Activated CD8-positive, alpha-beta memory T cell treated with anti-CD3 and anti-CD28 coated beads for 4 hours (primary cell): ENCODE measurements around the gene NGDN.

Source experiments
- DNase-seq, 2 donors: peaks; one replicate each; pipeline ENCODE4 v3.0.0-alpha.2; 2020; ENCODE audit warnings: low read depth in 2 of 2

The NGDN gene

DNA sequence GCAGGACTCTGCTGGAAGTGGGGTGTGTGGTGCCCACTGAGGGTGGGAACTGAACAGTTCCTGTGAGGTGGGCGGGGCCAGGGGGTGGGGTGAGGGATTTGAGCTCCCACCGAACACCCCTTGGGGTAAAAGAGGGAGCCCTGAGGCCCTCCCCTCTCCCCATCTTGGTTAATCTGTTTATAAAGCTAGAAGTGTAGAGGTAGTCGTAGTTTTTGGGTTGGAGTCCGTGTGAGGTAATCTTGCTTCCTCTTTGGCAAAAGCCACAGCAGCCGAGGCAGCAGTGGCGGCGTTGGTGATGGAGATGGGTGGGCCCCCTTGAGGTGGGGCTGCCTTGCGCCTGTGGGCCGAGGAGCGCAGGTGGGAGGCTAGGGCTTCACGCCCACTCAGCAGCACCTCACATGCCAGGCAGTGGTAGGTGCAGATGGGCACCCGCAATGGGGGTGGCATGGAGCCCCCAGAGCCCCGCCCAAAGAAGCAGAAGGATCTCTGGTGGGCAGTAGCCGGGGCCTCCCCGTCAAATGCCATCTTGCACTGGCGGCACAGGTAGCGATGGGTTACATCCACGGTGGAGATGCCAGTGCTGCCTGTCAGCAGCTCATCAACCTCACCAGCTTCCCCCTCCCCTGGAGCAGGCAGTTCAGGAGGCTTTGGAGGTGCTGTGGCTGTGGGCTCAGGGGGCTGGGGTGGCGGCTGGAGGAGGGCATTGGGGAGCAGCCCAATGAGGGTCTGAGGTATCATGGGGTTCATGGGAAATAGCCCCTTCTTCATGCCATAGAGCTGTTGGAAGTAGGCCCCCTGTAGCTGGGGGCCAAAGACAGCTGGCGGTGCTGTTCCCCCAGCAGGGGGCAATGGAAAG, 52.5 kb downstream of the NGDN start:
- no peak for DNase-seq

DNA sequence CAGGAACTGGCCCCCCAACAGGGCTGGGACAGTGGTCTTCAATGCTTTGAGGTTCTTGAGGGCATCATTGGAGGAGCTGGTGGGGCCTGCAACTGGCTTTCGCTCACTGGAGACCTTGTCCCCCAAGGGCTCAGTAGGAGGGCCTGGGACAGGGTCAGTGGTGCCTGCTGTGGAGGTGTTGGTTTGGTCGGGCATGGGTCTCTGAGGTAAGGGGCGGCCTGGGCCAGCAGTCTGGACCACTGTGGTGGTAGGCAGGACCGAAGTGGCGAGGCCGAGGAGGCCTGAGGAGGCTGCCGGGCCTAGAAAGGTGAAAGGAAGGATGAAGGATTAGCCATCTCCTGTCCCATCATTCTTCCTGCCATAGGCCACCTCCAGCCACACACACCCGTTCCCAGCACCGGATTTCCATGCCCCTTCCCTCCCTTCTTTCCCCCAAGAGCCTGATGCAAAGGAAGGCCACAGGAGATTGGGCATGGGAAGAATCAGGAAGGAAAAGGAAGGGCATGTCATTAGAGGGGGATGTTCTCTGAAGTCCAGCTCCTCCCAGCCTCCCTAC, 53.2 kb downstream of the NGDN start:
- DNase-seq, result no peak

DNA sequence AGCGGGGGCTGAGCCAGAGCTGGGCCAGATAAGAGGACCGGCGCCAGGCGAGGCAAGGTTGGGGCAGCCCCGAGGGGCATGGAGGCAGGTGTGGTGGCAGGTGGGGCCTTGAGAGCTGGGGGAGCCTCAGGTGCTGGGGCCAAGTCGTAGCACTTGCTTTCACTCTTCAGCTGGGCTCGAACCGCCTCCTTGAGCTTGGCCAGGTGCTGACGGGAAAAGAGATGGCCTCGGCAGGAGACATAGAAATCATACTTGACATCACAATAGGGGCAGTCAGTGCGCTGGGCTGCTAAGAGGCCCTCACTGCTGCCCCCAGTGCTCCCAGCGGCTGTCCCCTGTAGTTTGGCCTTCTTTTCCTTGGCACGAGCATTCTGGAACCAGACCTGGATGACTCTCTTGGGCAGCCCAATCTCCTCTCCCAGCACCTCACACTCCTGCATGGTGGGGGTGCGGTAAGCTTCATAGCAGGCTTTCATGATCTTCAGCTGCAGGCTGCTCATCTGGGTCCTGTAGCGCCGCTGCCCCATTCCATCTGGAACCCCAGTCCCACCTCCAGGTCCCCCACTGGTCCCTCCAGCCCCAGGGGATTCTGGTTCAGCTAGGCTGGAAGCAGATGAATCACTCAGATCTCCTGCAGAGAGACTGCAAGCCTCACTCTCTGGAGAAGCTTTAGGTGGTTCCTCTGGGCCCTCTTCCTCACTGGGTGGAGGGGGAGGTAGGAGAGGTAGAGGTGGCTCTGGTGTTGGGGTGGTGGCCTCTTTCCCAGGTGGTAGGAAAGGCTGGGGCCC, 53.9 kb downstream of the NGDN start:
- no peak for DNase-seq

DNA sequence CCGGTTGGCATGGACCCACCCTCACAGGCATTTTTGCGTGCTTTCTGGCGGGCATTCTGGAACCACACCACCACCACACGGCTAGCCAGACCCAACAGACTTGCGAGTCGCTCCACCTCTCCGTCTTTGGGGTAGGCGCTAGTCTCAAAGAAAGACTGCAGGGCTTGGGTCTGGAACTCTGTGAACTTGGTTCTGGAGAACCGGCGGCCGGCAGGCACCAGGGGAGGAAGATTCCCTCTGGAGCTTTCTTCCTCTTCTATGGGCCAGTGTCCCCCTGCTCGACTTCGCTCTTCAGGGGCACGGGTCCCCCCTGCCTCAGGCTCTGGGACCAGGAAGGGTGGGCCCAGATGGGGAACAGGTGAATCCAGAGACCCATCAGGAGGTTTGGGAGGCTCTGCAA, 55.5 kb downstream of the NGDN start:
- no peak for DNase-seq

DNA sequence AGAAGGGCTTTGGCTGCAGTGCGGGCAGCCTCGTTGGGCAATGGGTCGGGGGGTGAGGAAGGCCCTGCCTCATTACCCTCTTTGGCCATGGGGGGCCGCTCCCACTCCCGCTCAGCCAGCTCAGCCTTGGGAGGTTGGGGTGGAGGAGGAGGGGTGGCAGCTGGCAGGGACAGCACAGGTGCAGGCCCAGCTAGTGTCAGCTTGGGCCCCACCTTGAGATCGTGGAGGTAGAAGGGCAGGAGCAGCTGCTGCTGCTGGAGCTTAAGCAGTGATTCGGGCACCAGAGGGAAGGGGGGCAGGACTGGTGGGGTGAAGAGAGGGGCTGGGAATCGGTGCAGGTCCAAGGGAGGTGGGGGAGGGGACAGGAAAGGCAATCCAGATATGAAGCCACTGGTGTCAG, 56.1 kb downstream of the NGDN start:
- DNase-seq, result no peak
